Mesendoderm (in vitro differentiated cells): ENCODE results near the gene TIGD1.

Source experiments
- DNase-seq: peaks from one replicate; pipeline ENCODE4 v3.0.0; 2013
- H2AK5ac ChIP-seq: 2 replicates; pipeline ENCODE4 v1.6.1; 2013; ENCODE audit warnings: low read length, inconsistent platforms
- H2BK120ac ChIP-seq: 2 replicates; pipeline ENCODE4 v1.6.1; 2013; ENCODE audit warnings: low read depth, mild to moderate bottlenecking, low read length, moderate library complexity, mixed read lengths
- H2BK15ac ChIP-seq: replicated peaks from 2 replicates; pipeline ENCODE4 v1.6.1; 2013; ENCODE audit warnings: low read depth, mild to moderate bottlenecking, moderate library complexity
- H2BK5ac ChIP-seq: 2 replicates; pipeline ENCODE4 v1.6.1; 2013; ENCODE audit warnings: low read length, inconsistent platforms
- H3K18ac ChIP-seq: 2 replicates; pipeline ENCODE4 v1.6.1; 2013; ENCODE audit warnings: mild to moderate bottlenecking, low read length, mixed read lengths
- H3K23ac ChIP-seq: one replicate; pipeline ENCODE4 v1.6.1; 2013; ENCODE audit warnings: low read length
- H3K27ac ChIP-seq: 2 replicates; pipeline ENCODE4 v1.5.1; 2013; ENCODE audit warnings: low read depth, mild to moderate bottlenecking, inconsistent platforms, low read length, moderate library complexity
- H3K27me3 ChIP-seq: 2 replicates; pipeline ENCODE4 v1.6.1; 2013; ENCODE audit warnings: low read length, control low read depth, mild to moderate bottlenecking, inconsistent platforms; ENCODE audit not compliant: insufficient read depth, poor library complexity
- H3K36me3 ChIP-seq: 2 replicates; pipeline ENCODE4 v1.6.1; 2013; ENCODE audit warnings: low read length, inconsistent platforms; ENCODE audit not compliant: control insufficient read depth, insufficient read depth
- H3K4ac ChIP-seq: one replicate; pipeline ENCODE4 v1.6.1; 2013; ENCODE audit warnings: low read depth, mild to moderate bottlenecking, low read length, moderate library complexity
- H3K4me1 ChIP-seq: 2 replicates; pipeline ENCODE4 v1.6.1; 2013; ENCODE audit warnings: low read depth, low read length, inconsistent platforms; ENCODE audit not compliant: control insufficient read depth
- H3K4me2 ChIP-seq: 2 replicates; pipeline ENCODE4 v1.6.1; 2013; ENCODE audit warnings: low read length
- H3K4me3 ChIP-seq: 2 replicates; pipeline ENCODE4 v1.5.1; 2013; ENCODE audit warnings: mild to moderate bottlenecking, low read length
- H3K56ac ChIP-seq: one replicate; pipeline ENCODE4 v1.6.1; 2013; ENCODE audit warnings: low read length
- H3K79me1 ChIP-seq: 2 replicates; pipeline ENCODE4 v1.6.1; 2013; ENCODE audit warnings: low read length, inconsistent platforms
- H3K79me2 ChIP-seq: 2 replicates; pipeline ENCODE4 v1.6.1; 2013; ENCODE audit warnings: mild to moderate bottlenecking, low read length; ENCODE audit not compliant: control insufficient read depth, insufficient read depth
- H3K9ac ChIP-seq: 2 replicates; pipeline ENCODE4 v1.6.1; 2013; ENCODE audit warnings: low read length, inconsistent platforms
- H4K5ac ChIP-seq: one replicate; pipeline ENCODE4 v1.6.1; 2013; ENCODE audit warnings: low read length
- H4K8ac ChIP-seq: one replicate; pipeline ENCODE4 v1.6.1; 2013; ENCODE audit warnings: low read depth, mild to moderate bottlenecking, control low read depth, low read length, moderate library complexity
- WGBS: extraction: QIAGEN DNeasy Blood & Tissue Kit; methylation state at CpG from one replicate; pipeline ENCODE4 v1.1.7; 2013; ENCODE audit warnings: low lambda C conversion rate, missing lambda C conversion rate; ENCODE audit not compliant: insufficient coverage; ENCODE audit errors: extremely low coverage; 5-methylcytosine and 5-hydroxymethylcytosine counted together

Gene TIGD1

DNA sequence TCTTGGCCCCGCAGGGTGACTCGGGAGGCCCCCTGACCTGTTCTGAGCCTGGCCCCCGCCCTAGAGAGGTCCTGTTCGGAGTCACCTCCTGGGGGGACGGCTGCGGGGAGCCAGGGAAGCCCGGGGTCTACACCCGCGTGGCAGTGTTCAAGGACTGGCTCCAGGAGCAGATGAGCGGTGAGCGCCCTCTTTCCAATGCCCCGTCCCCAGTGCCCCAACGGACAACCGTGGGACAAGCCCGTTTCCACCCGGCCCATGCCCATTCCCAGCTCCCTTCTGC lies 27.0 kb downstream of the TIGD1 start:
- H4K5ac ChIP-seq = no peak overlapping the region
- H3K4me3 ChIP-seq = no peak overlapping the region
- DNase-seq = no peak
- H3K27me3 ChIP-seq = peaks cover 17% of the 10 kb centered on the region
- no peak overlapping the region for H3K27ac ChIP-seq
- no peak overlapping the region for H2BK5ac ChIP-seq
- no peak overlapping the region for H4K8ac ChIP-seq
- no peak overlapping the region for H3K9ac ChIP-seq
- H3K36me3 ChIP-seq = no peaks in the 10 kb centered on the region
- whole genome bisulfite sequencing = no CpG with 5 or more reads among the region's 16 CpGs
- no peaks in the 10 kb centered on the region for H3K4me1 ChIP-seq
- no peaks in the 10 kb centered on the region for H3K79me2 ChIP-seq
- no peak overlapping the region for H3K23ac ChIP-seq
- no peaks in the 10 kb centered on the region for H3K79me1 ChIP-seq
- no peak overlapping the region for H3K4ac ChIP-seq
- H3K56ac ChIP-seq = no peak overlapping the region
- H3K4me2 ChIP-seq = no peak overlapping the region
- H2BK120ac ChIP-seq = no peak overlapping the region
- no peak overlapping the region for H2AK5ac ChIP-seq
- no peak overlapping the region for H3K18ac ChIP-seq
- no peak overlapping the region for H2BK15ac ChIP-seq

DNA sequence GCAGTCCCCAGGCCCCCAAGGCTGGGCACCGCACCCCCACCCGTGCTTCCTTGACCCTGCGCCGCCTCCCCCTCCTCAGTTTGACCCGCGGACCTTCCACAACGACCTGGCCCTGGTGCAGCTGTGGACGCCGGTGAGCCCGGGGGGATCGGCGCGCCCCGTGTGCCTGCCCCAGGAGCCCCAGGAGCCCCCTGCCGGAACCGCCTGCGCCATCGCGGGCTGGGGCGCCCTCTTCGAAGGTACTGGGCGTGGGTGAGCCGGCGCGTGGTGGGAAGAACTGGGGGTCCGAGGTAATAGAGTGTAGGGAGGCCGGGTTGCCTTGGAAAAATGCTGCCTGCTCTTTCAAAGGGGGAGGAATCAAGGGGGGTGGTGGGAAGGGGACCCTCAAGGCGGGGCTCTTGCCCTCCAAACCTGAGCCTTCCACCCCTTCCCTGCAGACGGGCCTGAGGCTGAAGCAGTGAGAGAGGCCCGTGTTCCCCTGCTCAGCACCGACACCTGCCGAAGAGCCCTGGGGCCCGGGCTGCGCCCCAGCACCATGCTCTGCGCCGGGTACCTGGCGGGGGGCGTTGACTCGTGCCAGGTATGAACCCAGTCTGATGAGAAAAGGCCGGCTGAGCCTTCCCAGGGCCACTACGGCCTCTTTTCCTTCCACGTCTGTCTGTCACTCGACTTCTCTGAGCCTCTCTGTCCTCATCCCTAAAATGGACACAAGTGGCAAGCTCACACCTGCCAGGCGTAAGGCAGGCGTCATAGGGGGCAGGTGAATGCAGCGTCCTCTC lies 27.5 kb downstream of the TIGD1 start:
- no peak for DNase-seq
- no peak overlapping the region for H3K4me2 ChIP-seq
- H3K4me1 ChIP-seq = no peaks in the 10 kb centered on the region
- no CpG with 5 or more reads among the region's 46 CpGs for WGBS
- H3K27me3 ChIP-seq = peaks cover 17% of the 10 kb centered on the region
- H3K9ac ChIP-seq = no peak overlapping the region
- H3K23ac ChIP-seq = no peak overlapping the region
- no peak overlapping the region for H4K5ac ChIP-seq
- H3K36me3 ChIP-seq = no peaks in the 10 kb centered on the region
- H3K79me1 ChIP-seq = no peaks in the 10 kb centered on the region
- H3K4ac ChIP-seq = no peak overlapping the region
- H3K27ac ChIP-seq = no peak overlapping the region
- H2BK120ac ChIP-seq = no peak overlapping the region
- no peak overlapping the region for H4K8ac ChIP-seq
- no peak overlapping the region for H2BK5ac ChIP-seq
- H3K18ac ChIP-seq = no peak overlapping the region
- no peak overlapping the region for H2AK5ac ChIP-seq
- no peak overlapping the region for H3K4me3 ChIP-seq
- no peaks in the 10 kb centered on the region for H3K79me2 ChIP-seq
- no peak overlapping the region for H2BK15ac ChIP-seq
- H3K56ac ChIP-seq = no peak overlapping the region

DNA sequence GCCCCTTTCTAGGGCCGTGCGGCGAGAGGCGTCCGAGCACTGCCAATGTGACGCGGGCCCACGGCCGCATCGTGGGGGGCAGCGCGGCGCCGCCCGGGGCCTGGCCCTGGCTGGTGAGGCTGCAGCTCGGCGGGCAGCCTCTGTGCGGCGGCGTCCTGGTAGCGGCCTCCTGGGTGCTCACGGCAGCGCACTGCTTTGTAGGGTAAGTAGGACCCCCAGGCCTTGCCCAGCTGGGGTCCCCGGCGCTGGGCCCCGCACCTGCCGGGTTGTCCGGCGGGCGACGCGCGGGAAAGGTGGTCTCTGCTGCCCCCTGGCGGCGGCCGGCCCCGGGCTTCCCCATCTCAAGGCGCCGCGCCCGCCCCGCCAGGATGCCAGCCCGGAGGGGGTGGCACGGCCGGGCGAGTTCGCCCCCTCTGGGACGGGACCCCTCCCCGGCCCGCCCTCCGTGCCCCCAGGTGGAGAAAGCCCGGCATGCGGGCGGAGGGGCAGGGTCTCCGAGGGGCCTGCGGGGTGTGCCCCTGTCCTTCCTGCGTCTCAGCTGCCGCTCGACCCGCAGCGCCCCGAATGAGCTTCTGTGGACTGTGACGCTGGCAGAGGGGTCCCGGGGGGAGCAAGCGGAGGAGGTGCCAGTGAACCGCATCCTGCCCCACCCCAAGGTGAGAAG lies 28.3 kb downstream of the TIGD1 start:
- H2BK15ac ChIP-seq = no peak overlapping the region
- no peaks in the 10 kb centered on the region for H3K4me1 ChIP-seq
- no peak overlapping the region for H3K4me3 ChIP-seq
- H3K56ac ChIP-seq = no peak overlapping the region
- no peak overlapping the region for H2BK120ac ChIP-seq
- H3K18ac ChIP-seq = no peak overlapping the region
- no peaks in the 10 kb centered on the region for H3K79me1 ChIP-seq
- no peak overlapping the region for H3K4me2 ChIP-seq
- H3K27me3 ChIP-seq = peaks cover 17% of the 10 kb centered on the region
- H3K27ac ChIP-seq = no peak overlapping the region
- DNase-seq = no peak
- H3K4ac ChIP-seq = no peak overlapping the region
- H3K79me2 ChIP-seq = no peaks in the 10 kb centered on the region
- no peaks in the 10 kb centered on the region for H3K36me3 ChIP-seq
- H3K23ac ChIP-seq = no peak overlapping the region
- no peak overlapping the region for H3K9ac ChIP-seq
- no peak overlapping the region for H2BK5ac ChIP-seq
- H4K8ac ChIP-seq = no peak overlapping the region
- H4K5ac ChIP-seq = no peak overlapping the region
- WGBS = no CpG with 5 or more reads among the region's 66 CpGs
- H2AK5ac ChIP-seq = no peak overlapping the region

DNA sequence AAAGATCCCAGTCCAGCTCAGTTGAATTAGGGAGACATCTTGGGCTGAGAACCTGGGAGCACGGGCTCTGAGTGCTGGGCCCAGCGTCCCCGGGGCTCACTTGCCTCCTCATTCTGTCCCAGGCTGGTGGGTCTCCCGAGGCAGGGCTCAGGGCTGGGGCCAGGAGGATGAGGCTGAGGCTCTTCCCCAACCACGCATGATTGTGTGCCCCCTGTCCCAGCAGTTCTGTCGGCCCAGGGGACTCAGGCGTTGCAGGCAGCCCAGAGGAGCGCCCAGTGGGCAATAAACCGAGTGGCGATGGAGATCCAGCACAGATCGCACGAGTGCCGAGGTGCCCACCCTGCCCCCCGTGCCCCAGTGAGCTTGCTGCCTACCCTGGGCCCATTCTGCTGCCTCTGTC lies 29.3 kb downstream of the TIGD1 start:
- no peak overlapping the region for H4K8ac ChIP-seq
- no CpG with 5 or more reads among the region's 14 CpGs for WGBS
- no peaks in the 10 kb centered on the region for H3K79me2 ChIP-seq
- no peak overlapping the region for H2BK15ac ChIP-seq
- no peaks in the 10 kb centered on the region for H3K36me3 ChIP-seq
- H3K27ac ChIP-seq = no peak overlapping the region
- no peak overlapping the region for H4K5ac ChIP-seq
- no peak overlapping the region for H3K4ac ChIP-seq
- no peaks in the 10 kb centered on the region for H3K79me1 ChIP-seq
- H2AK5ac ChIP-seq = no peak overlapping the region
- H2BK5ac ChIP-seq = no peak overlapping the region
- DNase-seq = no peak
- no peak overlapping the region for H3K4me2 ChIP-seq
- H3K4me3 ChIP-seq = no peak overlapping the region
- H3K27me3 ChIP-seq = peaks cover 17% of the 10 kb centered on the region
- H3K56ac ChIP-seq = no peak overlapping the region
- H3K9ac ChIP-seq = no peak overlapping the region
- H3K23ac ChIP-seq = no peak overlapping the region
- H3K4me1 ChIP-seq = no peaks in the 10 kb centered on the region
- no peak overlapping the region for H3K18ac ChIP-seq
- no peak overlapping the region for H2BK120ac ChIP-seq

DNA sequence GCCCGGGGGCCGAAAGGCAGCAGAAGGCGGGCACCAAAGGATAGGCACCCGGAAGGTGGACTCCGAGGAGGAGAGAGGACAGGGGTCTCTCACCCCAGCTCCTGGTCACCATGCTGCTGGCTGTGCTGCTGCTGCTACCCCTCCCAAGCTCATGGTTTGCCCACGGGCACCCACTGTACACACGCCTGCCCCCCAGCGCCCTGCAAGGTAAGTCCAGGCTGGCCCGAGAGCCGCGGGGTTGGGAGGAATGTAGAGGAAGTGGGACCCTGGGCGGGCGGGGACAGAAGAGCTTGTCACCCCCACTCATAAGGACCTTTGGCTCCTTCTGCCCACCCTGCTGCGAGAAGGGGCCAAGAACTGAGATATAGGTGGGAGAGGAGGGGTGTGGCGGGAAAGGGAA lies 29.9 kb downstream of the TIGD1 start:
- peaks cover 17% of the 10 kb centered on the region for H3K27me3 ChIP-seq
- no peak overlapping the region for H4K5ac ChIP-seq
- H3K4me1 ChIP-seq = no peaks in the 10 kb centered on the region
- H3K36me3 ChIP-seq = no peaks in the 10 kb centered on the region
- H3K9ac ChIP-seq = no peak overlapping the region
- H3K4me2 ChIP-seq = no peak overlapping the region
- no peak overlapping the region for H4K8ac ChIP-seq
- no peak overlapping the region for H2BK15ac ChIP-seq
- no peak overlapping the region for H3K27ac ChIP-seq
- H3K23ac ChIP-seq = no peak overlapping the region
- no peaks in the 10 kb centered on the region for H3K79me1 ChIP-seq
- no peak overlapping the region for H3K4me3 ChIP-seq
- H3K56ac ChIP-seq = no peak overlapping the region
- no peak overlapping the region for H2BK120ac ChIP-seq
- no peak overlapping the region for H3K18ac ChIP-seq
- no peak overlapping the region for H3K4ac ChIP-seq
- no peaks in the 10 kb centered on the region for H3K79me2 ChIP-seq
- WGBS = no CpG with 5 or more reads among the region's 15 CpGs
- no peak overlapping the region for H2BK5ac ChIP-seq
- no peak overlapping the region for H2AK5ac ChIP-seq
- DNase-seq = no peak
